Measurements from ENCODE around the gene ETFA. TPM values are rescaled to one million over a fixed set of nuclear protein-coding genes. Genes with fewer than 3 reads are reported as not detected.

Gene ETFA
- total RNA-seq, 1 experiment from 2014 or later: 273 TPM

DNA sequence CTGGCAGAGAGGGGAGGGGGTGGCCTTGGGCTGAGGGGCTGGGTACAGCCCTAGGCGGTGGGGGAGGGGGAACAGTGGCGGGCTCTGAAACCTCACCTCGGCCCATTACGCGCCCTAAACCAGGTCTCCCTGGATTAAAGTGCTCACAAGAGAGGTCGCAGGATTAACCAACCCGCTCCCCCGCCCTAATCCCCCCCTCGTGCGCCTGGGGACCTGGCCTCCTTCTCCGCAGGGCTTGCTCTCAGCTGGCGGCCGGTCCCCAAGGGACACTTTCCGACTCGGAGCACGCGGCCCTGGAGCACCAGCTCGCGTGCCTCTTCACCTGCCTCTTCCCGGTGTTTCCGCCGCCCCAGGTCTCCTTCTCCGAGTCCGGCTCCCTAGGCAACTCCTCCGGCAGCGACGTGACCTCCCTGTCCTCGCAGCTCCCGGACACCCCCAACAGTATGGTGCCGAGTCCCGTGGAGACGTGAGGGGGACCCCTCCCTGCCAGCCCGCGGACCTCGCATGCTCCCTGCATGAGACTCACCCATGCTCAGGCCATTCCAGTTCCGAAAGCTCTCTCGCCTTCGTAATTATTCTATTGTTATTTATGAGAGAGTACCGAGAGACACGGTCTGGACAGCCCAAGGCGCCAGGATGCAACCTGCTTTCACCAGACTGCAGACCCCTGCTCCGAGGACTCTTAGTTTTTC is 30.2 kb upstream of the ETFA start:
- in situ Hi-C loops (cut with HindIII; ENCODE audit: low sequenced_read_pairs): no loop called here
- DNase-seq (ENCODE audit: low spot score): peak; percentile 24

- DNase-seq (ENCODE audit: low spot score): peak; percentile 15
- in situ Hi-C loops (cut with HindIII; ENCODE audit: low sequenced_read_pairs): no loop called here
These were observed 29.6 kb upstream of the ETFA start for GRCh38 chr15:76340803-76341365.

- peak; percentile 9 for DNase-seq (ENCODE audit: low spot score)
- in situ Hi-C loops (cut with HindIII; ENCODE audit: low sequenced_read_pairs): no loop called here
These were observed 29.0 kb upstream of the ETFA start for GRCh38 chr15:76340198-76340802.

GRCh38 chr15:76339305-76340197 is 28.3 kb upstream of the ETFA start:
- DNase-seq (ENCODE audit: low spot score): no peak
- in situ Hi-C loops (cut with HindIII; ENCODE audit: low sequenced_read_pairs): no loop called here

DNA sequence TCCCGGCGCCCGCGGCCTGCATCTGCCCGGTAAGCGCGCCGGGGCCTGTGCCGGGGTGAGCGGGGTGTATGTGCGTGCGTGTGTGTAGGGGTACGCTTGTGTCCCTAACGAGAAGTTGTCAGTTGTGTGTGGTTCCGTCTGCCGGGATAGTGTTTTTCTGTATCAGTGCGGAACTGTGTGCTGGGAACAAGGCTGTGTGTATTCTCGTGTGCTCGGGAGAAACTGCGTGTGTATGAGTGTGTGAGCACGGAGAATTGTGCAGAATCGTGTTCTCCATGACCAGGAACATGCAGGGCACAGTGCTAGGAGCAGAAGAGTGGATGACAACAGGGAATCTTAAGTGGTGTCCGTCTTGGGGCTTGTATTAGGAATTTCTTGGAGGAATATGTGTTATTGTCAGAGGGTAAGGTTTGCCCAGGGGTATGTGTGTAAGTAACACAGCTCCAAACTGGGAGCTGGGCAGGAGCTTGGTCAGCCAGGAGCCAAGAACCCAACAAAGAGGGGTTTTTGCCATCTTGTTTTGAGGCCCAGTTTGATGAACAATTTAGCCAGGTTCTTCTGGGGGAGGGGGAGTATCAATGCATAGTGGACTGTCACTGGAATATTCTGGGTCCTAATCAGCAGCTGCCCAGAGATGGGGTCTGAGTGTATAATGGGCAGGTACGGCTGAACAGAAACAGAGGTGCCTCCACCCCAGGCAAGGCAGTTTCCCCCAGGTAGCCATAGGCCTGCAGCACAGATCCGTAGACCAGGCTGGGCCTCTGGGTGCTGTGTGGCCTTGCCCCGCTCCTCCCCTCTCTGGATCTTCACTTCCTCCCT is 27.4 kb upstream of the ETFA start:
- peak; percentile 11 for DNase-seq (ENCODE audit: low spot score)
- in situ Hi-C loops (cut with HindIII; ENCODE audit: low sequenced_read_pairs): no loop called here

GRCh38 chr15:76337696-76338485 is 26.6 kb upstream of the ETFA start:
- in situ Hi-C loops (cut with HindIII; ENCODE audit: low sequenced_read_pairs): no loop called here
- no peak for DNase-seq (ENCODE audit: low spot score)

GRCh38 chr15:76337059-76337695 is 25.9 kb upstream of the ETFA start:
- no peak for DNase-seq (ENCODE audit: low spot score)
- in situ Hi-C loops (cut with HindIII; ENCODE audit: low sequenced_read_pairs): no loop called here

DNA sequence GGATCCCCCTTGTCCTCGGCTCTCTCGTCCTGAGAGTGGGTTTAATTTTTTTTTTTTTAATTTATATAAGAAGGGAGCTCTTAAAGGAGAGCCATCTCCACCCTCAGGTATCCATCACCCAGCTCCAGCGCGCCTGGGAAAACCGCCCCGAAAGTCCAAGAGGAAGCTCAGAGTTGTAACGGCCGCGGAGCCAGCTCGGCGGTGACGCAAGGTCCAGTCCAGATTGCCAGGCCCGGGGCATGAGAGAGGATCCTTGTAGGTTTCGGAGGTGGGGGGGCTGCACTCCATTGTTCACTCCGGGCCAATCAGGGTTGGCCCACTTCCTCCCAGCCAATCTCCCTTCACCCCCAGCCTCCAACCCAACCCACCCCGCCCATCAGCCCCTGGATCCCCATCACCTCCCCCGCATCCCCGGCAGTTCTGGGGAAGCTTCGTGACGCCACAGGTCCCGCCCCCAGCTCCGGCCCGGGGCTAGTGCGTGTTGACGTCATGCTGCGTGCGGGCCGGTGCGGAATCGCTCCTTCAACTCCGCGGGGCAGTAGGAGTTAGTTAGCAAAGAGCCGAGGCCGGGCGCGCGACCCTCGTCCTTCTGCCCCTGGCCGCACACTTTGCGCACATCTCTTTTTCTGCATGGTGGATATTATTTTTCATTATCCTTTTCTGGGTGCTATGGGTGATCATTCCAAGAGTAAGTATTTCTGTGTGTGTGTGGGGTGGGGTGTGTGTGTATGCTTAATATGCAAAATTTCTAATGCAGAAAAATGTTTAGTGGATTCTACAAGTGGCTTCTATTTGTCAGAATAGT is 25.2 kb upstream of the ETFA start, which contains the start of gene ISL2:
Gene ISL2 (plus strand): TSS at position 520 of the 805 bp plus-strand sequence. CDS start 111 bp downstream, at position 631.
- in situ Hi-C loops (cut with HindIII; ENCODE audit: low sequenced_read_pairs): no loop called here
- peak; percentile 38 for DNase-seq (ENCODE audit: low spot score)

GRCh38 chr15:76335307-76336253 is 24.3 kb upstream of the ETFA start:
- no peak for DNase-seq (ENCODE audit: low spot score)
- in situ Hi-C loops (cut with HindIII; ENCODE audit: low sequenced_read_pairs): no loop called here

DNA sequence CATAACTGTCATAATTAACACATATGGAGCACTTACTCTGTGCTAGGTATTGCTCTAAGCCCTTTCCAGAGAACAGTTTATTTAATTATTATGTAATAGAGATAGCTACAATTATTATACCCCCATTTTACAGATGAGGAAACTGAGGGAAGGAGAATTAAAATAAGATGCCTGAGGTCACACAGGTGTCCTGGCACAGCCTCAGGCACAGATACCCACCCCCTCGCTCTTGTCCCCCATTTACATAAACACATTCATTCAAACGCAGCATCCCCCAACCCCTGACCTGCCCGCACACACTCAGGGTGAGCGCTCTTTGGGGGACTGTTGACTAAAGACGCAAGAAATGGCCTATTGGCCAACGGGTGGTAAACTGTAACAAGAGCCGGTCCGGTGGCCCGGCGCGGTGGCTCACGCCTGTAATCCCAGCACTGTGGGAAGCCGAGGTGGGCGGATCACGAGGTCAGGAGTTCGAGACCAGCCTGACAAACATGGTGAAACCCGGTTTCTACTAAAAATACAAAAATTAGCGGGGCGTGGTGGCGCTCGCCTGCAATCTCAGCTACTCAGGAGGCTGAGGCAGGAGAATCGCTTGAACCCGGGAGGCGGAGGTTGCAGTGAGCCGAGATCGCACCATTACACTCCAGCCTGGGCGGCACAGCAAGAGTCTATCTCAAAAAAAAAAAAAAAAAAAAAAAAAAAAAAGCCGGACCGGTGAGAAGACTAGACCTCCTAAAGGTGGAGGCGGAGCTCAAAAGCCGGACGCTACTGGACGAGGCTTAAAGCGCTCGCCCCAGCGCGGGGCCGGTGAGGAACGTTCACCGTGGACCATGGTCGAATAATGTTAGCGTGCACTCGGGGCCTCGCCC is 23.4 kb upstream of the ETFA start:
- no peak for DNase-seq (ENCODE audit: low spot score)
- in situ Hi-C loops (cut with HindIII; ENCODE audit: low sequenced_read_pairs): no loop called here

GRCh38 chr15:76333720-76334437 is 22.6 kb upstream of the ETFA start:
- in situ Hi-C loops (cut with HindIII; ENCODE audit: low sequenced_read_pairs): no loop called here
- peak; percentile 16 for DNase-seq (ENCODE audit: low spot score)

DNA sequence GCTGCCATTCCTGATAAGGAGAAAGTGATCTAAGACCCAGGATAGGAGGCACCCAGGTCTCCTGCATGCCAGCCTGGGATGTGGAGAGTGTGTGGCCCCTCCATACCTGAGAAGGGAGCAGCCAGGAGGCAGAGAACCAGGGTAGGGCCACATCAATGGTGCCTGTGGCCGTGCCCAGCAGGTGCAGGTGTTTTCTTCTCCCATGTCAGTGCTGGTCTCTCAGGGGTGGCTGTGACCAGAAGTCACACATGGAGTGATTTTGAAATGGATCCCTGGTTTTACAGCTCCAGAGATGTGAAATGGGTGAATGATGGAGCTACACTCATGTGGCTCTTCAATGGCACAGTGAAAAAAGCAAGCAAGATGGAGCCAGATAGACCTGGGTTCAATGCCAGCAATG is 22.0 kb upstream of the ETFA start:
- no peak for DNase-seq (ENCODE audit: low spot score)
- in situ Hi-C loops (cut with HindIII; ENCODE audit: low sequenced_read_pairs): no loop called here

- DNase-seq (ENCODE audit: low spot score): no peak
- in situ Hi-C loops (cut with HindIII; ENCODE audit: low sequenced_read_pairs): no loop called here
These were observed 21.5 kb upstream of the ETFA start for GRCh38 chr15:76332796-76333195.

DNA sequence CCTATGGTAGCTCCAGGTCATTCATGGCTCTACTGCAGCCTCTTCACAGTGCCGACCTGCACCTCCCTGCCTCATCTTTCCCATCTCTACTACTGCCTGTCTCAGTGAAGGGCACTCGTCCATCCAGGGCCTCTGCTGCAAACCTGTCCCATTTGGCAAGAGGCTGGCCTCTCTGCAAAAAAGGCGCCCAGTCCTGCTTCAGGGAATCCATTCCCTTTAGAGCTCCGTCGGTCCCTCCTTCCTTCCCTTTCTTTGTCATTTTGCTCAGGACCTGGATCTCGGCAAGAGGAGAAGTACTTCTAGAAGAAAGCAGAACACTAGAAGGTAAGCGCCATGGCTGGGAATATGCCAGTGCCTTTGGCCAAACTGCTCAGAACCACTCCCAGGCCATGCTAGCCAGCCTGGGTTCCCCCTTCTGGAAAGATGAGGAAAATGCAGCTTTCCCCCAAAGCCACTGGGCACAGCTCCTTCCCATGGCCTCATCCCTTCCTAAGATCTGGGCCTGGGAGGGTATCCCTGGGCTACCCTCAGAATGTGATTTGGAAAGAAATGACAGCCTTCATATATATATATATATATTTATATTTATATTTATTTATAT is 18.9 kb upstream of the ETFA start:
- peak; percentile 78 for DNase-seq (ENCODE audit: low spot score)
- in situ Hi-C loops (cut with HindIII; ENCODE audit: low sequenced_read_pairs): no loop called here

All from G401 (cell line).